NAMALWA (cell line): ENCODE results near the gene DTNB.
A peak's percentile ranks its signal among the peaks of the same experiment; 100 is the strongest.

Experiments
- DNase-seq: peaks from one replicate; pipeline ENCODE4 v3.0.0-alpha.2; 2015; ENCODE audit warnings: low spot score

DTNB gene

GRCh38 chr2:25497229-25497917 is 176.0 kb downstream of the DTNB start:
- DNase-seq = no peak

GRCh38 chr2:25494616-25495015 is 178.8 kb downstream of the DTNB start:
- no peak for DNase-seq

- no peak for DNase-seq
Observed at GRCh38 chr2:25493207-25493606, 180.2 kb downstream of the DTNB start.

GRCh38 chr2:25492726-25493125 is 180.7 kb downstream of the DTNB start:
- no peak for DNase-seq

GRCh38 chr2:25491966-25492532 is 181.3 kb downstream of the DTNB start:
- DNase-seq = no peak

GRCh38 chr2:25491003-25491696 is 182.2 kb downstream of the DTNB start:
- DNase-seq = no peak

- no peak for DNase-seq
Observed at GRCh38 chr2:25490217-25490616, 183.2 kb downstream of the DTNB start.

GRCh38 chr2:25489631-25490030 is 183.7 kb downstream of the DTNB start:
- no peak for DNase-seq

GRCh38 chr2:25483607-25484266 is 189.6 kb downstream of the DTNB start:
- DNase-seq = peak; percentile 68

- peak; percentile 9 for DNase-seq
Observed at GRCh38 chr2:25482341-25482740, 191.0 kb downstream of the DTNB start.

- DNase-seq = no peak
Observed at GRCh38 chr2:25481381-25482300, 191.7 kb downstream of the DTNB start.

GRCh38 chr2:25480561-25480960 is 192.8 kb downstream of the DTNB start:
- no peak for DNase-seq

GRCh38 chr2:25479761-25480160 is 193.6 kb downstream of the DTNB start:
- no peak for DNase-seq

GRCh38 chr2:25478736-25479135 is 194.6 kb downstream of the DTNB start:
- DNase-seq = no peak

GRCh38 chr2:25473758-25474340 is 199.5 kb downstream of the DTNB start:
- DNase-seq = no peak

- no peak for DNase-seq
Observed at GRCh38 chr2:25473131-25473530, 200.2 kb downstream of the DTNB start.

GRCh38 chr2:25470806-25471205 is 202.6 kb downstream of the DTNB start:
- DNase-seq = no peak

GRCh38 chr2:25467743-25468142 is 205.6 kb downstream of the DTNB start:
- DNase-seq = no peak

- DNase-seq = no peak
Observed at GRCh38 chr2:25462021-25462420, 211.4 kb downstream of the DTNB start.

- DNase-seq = no peak
Observed at GRCh38 chr2:25460261-25460905, 213.0 kb downstream of the DTNB start.
